ENCODE measurements around the gene TEAD1.
A peak's percentile ranks its signal among the peaks of the same experiment; 100 is the strongest.

The TEAD1 gene

DNA sequence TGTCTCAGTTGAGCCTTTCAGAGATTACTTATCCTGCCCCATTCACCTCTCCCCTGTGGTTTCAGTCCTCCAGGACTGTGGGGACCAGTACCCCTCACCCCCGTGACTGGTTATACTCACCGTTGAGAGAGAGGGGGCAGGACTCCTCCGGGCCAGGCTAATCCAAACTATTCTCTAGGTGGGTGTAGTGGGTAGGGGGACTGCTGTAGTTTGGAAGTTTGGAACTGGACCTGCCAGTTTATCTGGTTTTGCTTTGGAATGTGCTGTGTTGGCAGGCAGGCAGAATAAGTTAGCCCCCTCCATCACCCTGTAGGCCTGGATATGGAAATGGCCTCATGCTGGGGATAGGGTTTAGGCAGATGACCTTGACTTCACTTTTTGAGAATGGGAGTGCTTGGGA is 13.5 kb downstream of the TEAD1 start:
- no peak for DNase-seq

DNA sequence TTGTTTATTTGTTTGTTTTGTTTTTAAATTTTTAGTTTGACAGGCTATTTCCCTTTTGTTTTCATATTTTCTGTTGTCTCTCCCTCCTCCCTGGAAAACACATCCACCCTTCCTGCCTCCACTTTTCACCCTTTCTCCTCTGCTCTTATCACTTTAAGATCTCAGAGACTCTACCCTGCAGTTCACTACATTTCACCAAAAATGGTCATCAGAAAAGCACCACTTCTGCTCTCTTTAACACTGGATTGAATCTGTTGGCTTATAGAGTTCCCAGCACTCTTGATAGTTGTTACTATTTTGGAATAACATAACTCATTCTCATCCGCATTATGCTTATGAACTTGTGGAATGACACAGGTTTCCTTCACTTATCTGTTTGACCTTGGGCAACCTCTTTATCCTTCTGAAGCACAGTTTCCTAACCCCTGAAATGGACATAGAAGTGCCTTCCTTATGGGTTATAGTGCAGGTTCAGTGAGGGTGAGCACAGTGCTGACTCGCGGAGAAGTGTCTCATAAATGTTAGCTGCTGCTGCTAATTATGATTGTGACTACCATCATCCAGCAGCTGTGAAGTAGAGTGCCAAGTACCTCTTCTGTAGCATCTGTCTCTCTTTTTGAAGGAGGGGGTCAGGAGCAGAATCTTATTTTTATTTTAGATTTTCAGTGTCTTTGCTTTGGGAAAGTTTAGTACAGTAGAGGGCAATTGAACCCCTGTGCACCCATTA is 15.0 kb downstream of the TEAD1 start:
- no peak for DNase-seq

DNA sequence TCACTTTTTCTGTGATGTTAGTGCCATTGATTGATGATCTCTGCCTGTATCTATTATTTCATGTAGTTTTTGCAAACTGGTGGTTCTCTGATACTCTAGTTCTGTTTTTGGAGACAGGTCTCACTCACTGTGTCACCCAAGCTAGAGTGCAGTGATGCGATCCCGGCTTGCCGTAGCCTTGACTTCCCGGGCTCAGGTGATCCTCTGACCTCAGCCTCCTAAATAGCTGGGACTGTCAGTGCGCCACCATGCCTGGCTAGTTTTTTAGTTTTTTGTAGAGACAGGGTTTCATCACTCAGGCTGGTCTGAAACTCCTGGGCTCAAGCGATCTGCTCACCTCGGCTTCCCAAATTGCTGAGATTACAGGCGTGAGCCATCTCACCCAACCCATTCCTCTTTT is 16.4 kb downstream of the TEAD1 start:
- DNase-seq, result no peak

DNA sequence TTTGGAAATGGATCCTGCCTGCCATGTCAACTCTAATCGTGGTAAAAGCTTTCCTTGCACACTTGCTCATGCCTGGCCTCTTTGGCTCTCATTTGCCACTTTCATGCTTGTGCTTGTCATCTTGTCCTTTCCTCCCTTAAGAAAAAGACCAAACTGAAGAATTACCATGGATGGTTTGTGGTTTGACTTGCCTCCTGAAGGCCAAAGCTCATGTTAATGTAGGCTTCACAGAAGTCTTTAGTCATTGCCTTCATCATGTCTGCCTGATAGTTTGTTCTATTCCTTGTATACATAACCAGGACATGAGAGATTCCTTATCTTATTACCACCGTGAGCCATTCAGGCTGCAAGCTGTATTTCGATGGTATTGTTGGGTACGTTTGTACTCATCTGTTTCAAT is 17.3 kb downstream of the TEAD1 start:
- DNase-seq, result no peak

DNA sequence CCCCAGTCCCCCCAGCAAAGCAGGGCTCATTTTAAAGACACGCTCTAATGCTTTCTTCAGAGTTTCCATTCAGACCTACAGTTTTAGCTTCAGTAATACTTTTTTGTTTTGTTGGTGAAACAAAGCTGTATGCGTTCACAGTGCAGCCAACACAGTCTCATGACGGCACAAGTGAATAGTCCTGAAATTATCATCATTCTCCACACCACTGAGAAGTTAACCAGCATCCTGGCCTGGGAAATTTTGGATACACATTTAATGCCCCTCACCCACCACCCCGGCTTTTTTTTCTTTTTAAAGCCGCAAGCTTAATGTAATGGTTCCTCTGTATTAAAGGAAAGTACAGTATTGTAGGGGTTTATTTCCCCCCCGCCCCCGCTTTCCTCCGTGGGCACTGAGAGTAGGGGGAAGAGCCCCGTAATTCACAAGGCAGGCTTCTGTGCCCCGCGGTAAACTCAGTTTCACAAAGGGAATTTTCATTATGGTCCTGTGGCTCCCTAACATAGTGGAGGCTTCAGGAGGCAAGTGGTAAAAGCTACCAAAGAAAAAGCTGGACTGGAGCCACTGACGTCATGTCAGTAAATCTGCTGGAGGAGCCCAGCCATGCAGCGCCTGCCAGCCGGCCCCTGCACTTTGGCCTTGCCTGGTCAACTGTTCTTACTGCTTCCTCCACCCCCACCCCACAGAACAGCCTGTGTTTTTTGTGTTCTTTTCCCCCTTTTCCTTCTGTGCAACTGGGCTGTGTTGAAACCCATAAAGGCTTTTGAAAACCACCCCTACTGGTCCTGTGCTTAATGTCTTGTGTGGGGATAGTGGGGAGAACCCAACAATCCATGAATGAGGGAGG is 18.2 kb downstream of the TEAD1 start:
- DNase-seq, result peak; percentile 87

DNA sequence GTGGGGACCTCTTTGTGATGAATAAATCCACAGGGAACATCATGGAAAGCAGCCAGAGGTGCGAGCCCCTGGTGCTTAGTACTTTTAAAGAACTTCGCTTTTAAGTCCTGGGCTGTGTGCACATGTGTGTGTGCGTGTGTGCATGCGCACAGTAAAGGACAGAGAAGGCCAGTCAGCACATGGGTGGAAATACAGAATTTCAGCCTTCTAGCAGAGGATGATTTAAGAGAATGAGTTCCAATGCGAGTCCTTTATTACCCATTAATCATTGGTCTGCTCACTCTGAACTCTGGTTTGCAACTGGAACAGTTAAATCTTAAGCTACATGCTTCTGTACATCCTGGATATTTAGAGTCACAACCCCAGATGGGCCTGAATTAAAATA is 18.9 kb downstream of the TEAD1 start:
- no peak for DNase-seq

DNA sequence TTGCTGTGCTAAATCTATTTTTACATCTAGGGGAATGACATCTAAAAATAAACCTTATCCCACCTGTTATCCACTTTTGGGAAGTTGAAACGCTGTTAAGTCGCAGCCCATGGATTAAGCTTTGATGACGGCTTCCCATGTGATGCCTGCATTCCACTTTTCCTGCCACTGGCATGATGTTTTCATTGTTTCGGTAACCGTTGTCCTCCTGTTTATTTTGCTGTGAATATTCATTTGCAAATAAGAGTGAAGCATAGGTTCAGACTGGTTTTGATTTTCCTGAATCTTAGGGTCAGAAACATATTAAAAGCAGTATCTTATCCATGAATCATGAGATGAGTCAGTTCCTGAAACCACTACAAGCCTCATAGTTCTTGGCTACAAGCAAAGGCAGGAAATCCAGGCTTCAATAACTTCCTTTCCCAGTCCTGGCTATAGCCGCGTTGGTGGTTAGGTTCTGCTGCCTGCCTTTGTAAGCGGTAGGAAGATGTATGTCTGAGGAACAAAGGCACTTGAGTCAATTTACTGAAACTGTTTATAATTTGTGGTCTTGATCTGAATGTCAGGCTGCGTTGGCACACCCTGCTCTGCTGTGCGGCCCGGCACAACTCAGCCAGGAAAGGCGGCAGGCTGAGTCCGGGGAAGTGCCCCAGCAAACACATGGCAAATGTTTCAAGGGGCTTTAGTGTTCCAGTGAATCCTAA is 19.4 kb downstream of the TEAD1 start:
- peak; percentile 94 for DNase-seq

DNA sequence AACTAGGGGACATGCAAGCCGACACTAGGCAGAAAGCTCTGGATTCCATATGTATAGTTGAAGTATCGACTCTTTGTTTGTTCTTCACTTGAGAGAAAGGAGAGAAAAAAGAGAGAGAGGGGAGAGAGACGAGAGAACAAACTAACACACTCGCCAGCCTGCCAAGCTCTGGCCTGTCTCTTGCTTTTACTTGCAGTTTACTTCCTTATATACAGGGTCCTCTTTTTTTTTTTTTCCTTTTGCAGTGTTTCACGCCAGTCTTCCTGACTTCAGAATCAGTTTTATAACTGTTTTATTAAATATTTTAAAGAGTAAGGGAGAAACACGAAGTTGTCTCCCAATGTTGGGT is 19.9 kb downstream of the TEAD1 start:
- no peak for DNase-seq

DNA sequence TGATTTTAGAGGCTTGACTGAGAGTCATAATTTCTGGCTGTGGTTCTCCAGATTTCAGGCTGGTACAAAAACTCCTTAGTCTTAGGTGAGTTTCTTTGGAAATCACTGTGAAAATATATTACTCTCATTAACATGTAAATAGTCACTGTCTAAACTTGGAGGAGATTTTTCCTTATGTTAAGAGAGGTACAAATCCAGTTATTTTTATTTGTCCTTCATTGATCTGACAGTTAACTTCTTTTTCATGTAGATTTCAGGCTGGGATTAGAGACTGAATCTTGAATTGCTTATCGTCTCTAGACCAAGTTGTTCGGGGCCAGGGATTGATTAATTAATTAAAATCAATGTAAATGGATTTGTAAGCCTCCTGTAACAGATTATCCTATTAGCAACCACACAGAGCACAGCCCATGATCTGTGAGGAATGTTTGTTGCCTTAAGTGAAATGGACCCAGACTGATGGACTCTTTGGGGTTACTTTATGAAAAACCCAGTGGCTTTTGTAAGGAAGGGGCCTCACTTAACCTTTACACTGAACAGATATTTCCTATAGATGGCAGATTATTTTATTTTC is 21.1 kb downstream of the TEAD1 start:
- no peak for DNase-seq

DNA sequence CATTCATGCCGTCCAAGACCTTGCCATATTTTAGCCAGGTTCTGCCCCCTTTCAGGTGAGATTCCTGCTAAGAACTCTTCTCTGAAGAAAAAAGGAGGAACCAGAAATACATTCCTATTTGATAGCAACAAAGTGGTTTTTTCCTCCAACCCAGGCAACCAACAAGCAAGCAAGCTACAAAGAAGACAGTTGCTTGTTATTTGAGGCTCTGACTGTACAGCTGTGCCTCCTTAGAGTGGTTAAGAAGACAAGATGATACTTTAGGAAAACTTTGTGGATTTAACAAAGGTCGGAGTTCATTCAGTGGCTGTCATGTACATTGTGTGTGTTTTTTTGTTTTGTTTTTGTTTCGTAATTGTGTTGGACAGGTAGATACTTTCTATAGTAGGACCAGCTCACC is 21.7 kb downstream of the TEAD1 start:
- DNase-seq, result no peak

DNA sequence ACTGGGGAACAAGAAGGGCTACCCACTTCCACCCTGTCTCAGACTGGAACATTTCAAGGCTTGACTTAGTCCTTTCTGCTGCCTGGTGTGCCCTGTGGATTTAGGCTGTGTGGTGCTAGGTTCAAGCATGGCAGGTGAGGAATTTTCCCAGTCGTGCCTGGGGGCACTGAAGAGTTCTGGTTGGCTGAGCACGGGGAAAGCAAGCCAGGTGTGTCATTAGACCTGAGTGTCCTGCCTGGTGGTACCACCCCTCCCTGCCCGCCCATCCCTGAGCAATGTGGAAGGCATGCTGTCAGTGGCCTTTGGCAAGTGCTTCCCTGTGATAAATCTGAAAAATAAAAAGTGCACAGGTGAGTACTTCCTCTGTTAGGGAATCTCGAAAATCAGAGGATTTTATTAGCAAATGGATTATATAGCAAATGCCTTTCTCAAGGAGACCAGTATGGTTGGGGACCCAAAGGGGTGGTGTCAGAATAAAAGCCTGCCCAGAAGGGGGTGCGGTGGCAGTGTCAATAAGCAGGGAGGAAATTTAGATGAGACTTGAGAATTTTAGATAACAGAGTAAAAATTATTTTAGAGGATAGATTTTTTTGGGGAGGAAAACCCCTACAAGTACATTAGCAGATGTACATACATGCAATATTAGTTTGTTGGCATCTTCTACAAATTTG is 22.8 kb downstream of the TEAD1 start:
- no peak for DNase-seq

DNA sequence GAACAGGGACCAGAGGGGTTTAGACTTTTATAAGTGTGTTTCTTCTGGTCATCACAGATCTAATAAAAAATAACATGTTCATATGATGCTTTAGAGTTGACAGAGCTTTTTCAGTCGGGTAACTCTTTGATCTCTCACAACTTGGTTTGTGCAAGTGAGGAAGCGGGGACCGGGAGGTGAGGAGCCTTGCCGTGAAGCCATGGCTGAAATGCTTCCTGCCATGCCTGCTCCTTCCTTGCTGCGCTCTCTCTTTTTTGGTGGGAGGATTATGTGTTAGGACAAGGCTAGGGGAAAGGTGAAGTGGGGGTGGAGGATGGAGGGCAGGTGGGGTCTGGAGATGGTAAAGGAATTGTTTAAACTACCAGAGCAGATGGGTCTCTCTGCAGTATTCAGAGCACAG is 23.8 kb downstream of the TEAD1 start:
- no peak for DNase-seq

DNA sequence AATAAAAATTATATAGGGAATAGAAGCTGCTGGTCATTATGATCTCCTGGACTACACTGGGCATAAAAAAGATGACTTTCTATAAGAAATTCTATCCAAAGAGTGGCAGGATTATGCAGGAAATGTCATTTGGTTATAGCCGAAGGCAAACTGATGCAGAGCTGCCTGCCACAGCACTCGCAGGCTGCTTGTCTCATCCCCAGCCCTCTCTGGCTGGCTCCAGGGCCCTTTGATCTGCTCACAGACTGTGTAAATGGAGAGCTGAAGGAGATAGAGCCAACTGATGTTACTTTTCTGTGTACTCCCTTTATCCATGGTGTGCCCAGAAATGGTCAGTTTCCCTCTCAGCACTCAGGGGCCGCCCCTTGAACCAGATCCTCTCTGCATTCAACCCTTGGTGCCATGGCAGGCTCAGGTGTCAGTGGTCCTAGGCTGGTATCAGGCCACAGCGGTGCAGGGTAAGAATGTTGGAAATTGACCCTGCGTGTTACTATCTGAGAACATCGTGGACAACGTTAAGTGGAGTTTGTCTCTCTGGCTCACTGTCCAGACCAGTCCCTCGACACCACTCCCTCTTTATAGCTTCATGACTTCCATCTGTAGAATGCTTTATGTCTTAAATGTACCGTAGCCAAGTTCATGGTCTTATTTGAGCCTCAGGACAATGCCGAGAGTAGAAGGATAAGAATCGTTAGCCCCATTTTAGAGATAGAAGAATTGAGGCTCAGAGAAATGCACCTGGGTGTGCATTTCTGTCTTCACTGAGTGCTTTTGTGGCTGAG is 27.8 kb downstream of the TEAD1 start:
- no peak for DNase-seq

DNA sequence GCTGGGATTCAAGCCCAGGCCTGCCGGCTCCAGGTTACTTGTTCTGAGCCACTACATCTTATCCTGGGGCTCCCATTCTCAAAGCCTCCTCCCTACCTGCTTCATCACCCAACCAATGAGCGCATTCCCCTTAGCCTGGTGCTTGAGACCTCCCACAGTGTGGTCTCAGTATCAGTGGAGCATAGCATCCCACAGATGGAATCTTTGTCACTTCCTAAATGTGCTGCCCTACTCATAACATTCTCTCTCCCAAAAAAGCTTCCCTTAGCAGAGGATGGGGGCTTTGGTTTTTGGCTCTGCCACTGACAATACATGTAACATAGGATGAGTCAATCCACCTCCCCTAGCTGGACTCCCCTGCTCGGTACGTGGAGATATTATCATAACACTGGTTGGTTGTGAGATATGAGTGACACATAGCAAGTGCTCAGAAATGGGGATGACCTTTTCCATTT is 28.8 kb downstream of the TEAD1 start:
- DNase-seq, result peak; percentile 73

DNA sequence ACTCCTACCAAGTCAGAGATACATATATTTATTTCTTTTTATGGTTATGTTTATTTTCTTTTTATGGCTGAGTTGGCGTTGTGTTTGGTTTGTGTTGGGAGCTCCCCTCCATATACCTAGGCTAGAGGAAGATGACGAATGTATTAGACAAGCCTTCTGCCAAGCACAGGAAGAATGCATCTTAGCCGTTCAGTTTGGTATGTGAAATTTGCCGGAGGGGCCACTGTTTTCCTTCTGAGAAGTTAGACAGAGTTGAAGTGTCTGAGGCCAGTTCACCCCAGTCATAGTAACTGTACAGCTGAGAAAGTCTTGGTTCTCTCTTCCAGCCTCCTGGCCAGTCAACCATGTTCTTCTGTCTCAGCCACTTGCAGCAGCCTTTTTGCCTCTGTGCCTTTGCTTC is 29.8 kb downstream of the TEAD1 start:
- peak; percentile 84 for DNase-seq

DNA sequence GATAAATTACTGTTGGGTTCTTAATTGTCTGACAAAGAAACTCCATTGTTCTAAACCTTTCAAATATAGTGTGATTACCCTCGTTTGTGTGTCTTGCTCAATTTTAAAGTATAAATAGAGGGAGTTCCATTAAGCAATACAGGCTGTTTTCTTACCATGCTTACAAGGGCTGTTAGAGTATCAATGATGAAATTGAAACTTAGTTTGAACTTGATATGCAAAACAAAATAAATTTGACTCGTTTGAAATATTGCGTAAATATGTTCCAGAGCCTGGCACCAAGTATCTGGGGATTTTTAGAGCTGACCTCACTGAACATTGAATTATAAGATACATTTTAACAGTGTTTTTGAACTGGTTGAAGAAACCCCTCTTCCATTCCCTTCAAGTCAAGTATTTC is 31.7 kb downstream of the TEAD1 start:
- DNase-seq, result no peak

DNA sequence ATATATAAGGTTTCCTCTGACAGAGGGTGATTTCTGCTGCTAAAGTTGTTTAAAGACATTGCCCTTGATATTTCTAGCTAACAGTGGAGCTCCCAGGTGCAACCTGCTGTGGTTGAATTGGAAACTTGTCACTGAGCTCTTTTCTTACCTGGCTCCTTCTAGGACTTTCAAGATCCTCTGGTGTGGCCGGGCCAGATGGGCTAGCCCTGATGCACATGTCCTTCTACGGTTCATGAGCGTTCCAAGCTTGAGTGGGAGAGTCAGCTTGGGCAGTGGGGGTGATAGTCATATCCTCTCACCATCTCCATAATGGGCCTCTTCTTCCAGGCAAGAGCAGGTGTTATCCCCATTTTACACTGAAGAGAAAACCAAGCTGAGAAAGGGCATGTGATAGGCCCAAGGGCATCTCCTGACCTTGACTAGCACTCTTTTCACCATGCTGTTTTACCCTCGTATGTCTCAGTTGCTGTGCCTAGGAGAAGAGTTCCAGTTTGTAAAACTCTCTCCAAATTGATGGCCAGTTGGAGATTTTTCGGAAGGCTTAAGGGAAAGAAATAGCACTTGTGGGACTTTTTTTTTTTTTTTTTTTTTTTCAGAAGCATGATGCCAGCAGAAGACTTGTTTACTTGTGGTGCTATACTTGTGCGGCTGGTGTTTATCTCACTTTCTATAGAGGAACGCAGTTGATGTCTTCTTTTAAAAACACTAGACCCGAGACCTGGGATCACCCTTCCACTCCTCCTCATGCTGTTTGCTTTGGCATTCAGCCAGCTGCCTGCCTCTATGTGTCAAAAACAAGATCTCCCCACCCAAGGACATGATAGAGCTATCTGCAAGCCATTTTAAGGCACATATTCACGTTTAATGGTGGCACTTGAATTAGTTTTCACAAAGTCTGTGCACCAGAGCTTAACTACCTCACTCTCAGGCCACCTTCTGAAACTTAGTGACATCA is 32.6 kb downstream of the TEAD1 start:
- no peak for DNase-seq

DNA sequence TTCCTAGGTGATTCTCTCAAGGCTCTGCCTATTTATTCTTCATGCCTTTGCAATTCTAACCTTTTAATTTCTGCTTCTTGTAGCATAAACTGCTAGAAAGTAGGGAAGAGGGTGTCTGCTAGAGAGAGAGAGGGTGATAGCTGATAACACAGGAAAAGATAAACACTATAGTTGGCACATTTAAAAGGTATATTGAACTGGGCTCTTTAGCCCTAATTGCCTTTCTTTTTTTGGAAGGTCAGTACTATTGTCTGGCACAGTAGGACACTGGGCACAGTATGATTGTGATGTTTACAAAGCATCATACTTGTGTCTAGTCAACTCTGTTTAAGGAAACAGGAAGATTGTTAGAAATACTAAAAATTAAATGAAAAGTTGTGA is 33.3 kb downstream of the TEAD1 start:
- no peak for DNase-seq

DNA sequence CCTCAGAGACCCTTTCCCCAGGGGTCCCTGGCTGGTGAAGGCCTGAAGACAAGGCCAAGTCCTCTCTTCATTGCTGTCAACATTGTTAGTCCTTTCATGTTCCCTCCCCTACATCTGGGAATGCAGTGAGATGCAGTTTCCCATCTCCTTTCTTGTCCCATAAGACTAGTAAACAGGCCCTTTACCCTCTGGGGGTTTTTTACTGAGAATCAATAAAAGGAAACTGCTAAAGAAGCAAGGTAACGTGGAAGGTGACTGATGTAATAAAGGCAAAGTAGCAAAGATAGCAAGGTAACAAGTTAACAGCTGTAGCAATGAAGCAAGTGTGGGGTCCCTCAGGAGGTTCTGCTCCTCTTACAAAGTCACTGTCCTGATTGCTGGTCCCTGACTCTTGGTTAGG is 37.3 kb downstream of the TEAD1 start:
- DNase-seq, result no peak

DNA sequence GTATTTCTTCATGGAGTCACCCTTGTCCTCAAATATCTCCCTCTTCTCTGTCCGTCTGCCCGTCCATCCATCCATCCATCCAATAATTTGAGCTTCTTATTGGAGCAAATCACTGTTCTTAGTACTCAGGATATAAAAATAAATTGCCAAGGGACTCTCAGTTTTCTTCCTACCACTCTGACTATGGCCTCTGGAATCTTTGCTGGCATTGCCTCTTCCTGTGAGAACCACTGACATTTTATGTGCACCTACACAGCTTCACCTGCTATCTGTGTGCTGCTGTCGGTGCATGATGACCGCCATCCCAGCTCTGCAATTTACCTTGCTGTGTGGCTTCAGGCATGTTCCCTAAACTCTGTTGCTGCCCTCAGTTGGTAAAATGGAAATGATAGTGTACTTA is 37.9 kb downstream of the TEAD1 start:
- no peak for DNase-seq

DNA sequence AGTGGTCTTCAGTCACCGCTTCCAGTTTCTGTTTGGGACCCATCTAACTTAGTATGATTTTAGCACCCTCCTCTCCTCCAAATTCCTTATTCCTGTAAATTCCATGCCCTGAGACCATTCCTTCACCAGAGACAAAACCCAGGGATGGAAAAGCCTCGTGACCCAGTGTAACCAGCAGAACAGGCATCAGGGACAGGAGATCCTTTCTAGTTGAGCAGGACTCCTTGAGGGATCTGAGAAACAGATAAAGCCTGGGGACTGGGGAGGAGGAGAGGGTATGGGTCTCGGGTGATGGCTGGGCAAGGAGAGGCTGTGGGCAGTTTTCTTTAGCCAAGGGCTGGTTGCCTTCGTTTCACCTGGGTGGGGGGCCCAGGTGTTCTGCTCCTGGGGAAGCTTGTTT is 40.9 kb downstream of the TEAD1 start:
- DNase-seq, result no peak
